Activated naive CD4-positive, alpha-beta T cell treated with anti-CD3 and anti-CD28 coated beads, Interleukin-2, amount 10 ng/mL, durations not matched to agents 7 days and 5 days (primary cell): ENCODE measurements around the gene VIPR2.
A peak's percentile ranks its signal among the peaks of the same experiment; 100 is the strongest.

ENCODE experiments used
- CTCF ChIA-PET: fragments of 350-600 bp; sonication (Branson Sonifier 250); formaldehyde crosslinking; loops from one replicate; lab custom pipeline; 2021; ENCODE audit warnings: antibody characterized with exemption; lab: Charles Lee
- DNase-seq: peaks from one replicate; pipeline ENCODE4 v3.0.0-alpha.2; 2020
- H3K27ac Mint-ChIP-seq: one replicate; pipeline ENCODE4 v1.8.0; 2021; ENCODE audit warnings: mild to moderate bottlenecking, moderate library complexity, mixed read lengths
- H3K27me3 Mint-ChIP-seq: one replicate; pipeline ENCODE4 v1.8.0; 2021; ENCODE audit warnings: mild to moderate bottlenecking, mixed read lengths
- H3K36me3 Mint-ChIP-seq: one replicate; pipeline ENCODE4 v1.8.0; 2021; ENCODE audit warnings: mixed read lengths
- H3K4me1 Mint-ChIP-seq: one replicate; pipeline ENCODE4 v1.8.0; 2021; ENCODE audit warnings: mixed read lengths
- H3K4me3 Mint-ChIP-seq: one replicate; pipeline ENCODE4 v1.8.0; 2021; ENCODE audit warnings: mild to moderate bottlenecking, moderate library complexity, mixed read lengths
- H3K9me3 Mint-ChIP-seq: one replicate; pipeline ENCODE4 v1.8.0; 2021; ENCODE audit warnings: mixed read lengths

The VIPR2 gene

DNA sequence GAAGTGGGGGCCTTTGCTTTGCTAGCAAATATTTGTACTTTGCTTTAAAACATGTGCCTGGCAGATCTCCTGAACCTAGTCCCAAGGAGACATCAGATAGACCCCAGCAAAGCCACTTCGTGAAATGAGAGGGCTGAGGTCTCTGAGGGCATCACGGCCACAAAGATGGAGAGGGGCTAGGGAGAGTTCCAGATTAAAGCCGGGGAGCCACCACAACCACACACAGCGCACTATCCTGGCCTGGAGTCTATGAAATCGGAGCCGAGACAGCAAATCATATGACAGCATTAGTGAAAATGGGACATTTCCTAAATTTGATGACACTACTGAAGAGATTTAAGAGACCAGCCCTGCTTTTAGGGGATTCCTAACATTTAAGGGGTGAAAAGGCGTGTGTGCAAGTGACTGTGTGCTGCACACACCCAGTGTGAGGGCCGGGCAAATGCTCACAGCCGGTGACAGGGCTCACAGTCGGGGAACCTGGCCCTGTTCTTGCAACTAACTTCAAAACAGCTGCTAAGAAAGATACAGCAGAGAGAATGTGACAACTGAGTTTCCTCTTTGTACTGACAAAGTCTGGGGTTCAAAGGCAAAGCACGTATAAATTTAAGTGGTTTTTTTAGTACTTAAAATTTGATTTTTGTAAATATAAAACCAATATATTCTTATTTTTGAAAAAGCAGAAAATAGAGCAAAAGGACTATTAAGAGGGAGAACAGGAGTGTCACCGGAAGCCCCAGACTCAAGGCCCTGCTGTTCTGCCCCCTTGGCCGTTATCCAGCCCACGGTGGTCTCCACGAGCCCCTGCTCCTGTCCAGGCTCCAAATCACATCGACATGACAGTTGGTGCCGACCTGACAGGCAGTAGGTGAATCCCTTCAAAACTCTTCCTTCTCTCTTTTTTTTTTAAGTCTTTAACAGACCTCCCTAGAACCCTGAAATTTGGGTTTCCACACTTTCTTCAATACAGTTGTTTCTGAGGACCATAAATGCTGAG, 49.5 kb downstream of the VIPR2 start:
- CTCF ChIA-PET, result no interaction called here

DNA sequence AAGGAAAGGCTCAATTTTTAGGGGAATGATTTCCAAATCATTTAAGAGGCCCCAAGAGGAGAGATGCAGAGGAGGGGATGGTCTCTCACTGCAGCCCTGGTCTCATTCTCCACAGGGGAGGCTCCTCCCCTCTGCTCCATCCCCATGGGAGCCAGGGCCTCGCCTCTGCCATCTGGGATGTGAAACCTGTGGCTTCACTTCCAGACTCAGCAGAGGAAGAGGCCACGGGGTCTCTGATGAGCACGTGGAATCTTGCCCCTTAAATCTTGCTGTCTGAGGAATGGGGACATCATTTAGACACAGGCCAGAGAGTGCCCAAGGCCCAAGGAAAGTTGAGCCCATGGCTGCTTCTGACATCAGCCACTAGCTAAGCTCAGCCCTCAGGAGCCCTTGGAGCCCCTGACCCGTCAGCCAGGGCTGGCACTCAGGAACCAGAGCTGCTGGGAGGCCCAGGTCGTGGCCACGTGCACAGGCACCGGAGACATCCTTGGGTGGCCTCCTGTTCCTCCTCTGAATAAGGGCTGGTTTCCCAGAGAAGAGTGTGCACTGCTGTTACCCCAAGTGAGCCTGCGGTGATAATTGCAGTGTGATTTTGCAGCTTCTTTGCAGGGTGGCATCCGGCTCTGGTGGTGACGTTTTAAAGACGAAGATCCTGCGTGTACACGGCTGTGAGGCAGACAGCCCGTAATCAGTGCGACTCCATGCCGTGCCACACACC, 50.5 kb downstream of the VIPR2 start:
- H3K4me1 Mint-ChIP-seq, result peaks cover 18% of the 10 kb centered on the region
- peak; percentile 57 for DNase-seq
- H3K4me3 Mint-ChIP-seq, result no peak overlapping the region
- CTCF ChIA-PET, result no interaction called here
- peak overlapping the region; percentile 74 for H3K27ac Mint-ChIP-seq
- H3K36me3 Mint-ChIP-seq, result no peaks in the 10 kb centered on the region
- H3K27me3 Mint-ChIP-seq, result no peaks in the 10 kb centered on the region
- H3K9me3 Mint-ChIP-seq, result no peaks in the 10 kb centered on the region

More for the DNA sequence above, 49.5 kb downstream of the VIPR2 start:
- peak; percentile 18 for DNase-seq
- peaks cover 18% of the 10 kb centered on the region for H3K4me1 Mint-ChIP-seq
- H3K27ac Mint-ChIP-seq, result peak overlapping the region; percentile 74
- H3K4me3 Mint-ChIP-seq, result no peak overlapping the region
- no peaks in the 10 kb centered on the region for H3K36me3 Mint-ChIP-seq
- H3K9me3 Mint-ChIP-seq, result peaks cover 1% of the 10 kb centered on the region
- no peaks in the 10 kb centered on the region for H3K27me3 Mint-ChIP-seq

DNA sequence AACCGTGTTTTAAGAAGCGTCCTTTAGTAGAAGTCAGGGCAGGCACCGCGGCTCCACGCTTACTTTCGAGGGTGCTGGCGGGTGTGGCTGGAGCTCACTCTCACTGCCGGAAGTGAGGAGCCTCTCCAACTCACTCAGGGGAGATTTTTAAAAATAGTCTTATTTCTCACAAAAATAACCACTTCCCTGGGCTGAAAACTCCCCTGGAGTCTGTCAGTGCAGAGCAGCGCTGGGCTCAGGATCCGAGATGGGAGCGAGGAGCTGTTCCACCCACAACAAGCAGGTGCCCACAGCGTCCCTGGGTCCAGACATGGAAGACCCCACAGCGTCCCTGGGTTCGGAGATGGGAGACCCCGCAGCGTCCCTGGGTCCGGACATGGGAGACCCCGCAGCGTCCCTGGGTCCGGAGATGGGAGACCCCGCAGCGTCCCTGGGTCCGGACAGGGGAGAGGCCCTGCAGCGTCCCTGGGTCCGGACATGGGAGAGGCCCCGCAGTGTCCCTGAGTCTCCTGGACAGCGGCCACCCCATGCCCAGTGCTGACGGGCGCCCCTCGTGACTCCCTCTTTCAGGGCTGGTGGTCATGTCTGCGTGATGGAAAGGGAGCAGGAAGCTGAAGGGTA, 51.2 kb downstream of the VIPR2 start:
- H3K27ac Mint-ChIP-seq, result peak overlapping the region; percentile 51
- H3K9me3 Mint-ChIP-seq, result no peaks in the 10 kb centered on the region
- H3K36me3 Mint-ChIP-seq, result no peaks in the 10 kb centered on the region
- H3K4me3 Mint-ChIP-seq, result no peak overlapping the region
- peaks cover 18% of the 10 kb centered on the region for H3K4me1 Mint-ChIP-seq
- peak; percentile 20 for DNase-seq
- no peaks in the 10 kb centered on the region for H3K27me3 Mint-ChIP-seq
- CTCF ChIA-PET, result no interaction called here

DNA sequence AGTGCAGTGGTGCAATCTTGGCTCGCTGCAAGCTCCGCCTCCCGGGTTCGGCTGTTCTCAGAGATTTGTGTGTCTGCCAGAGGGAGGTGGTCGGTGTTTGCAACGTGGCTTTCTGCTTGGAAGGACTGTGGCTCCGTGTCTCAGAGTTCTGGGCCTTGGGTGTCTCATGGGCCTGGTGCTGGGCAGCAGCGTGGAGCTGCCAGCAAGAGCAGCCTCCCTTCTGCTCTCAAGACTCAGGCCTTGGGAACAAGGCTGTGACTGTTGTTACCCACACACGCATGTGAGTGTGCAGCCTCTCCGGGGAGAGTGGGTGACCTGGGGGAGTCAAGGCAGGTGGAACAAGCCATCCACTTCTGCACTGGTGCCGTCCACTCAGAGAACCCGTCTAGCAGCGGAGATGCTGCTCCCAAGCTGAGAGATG, 52.0 kb downstream of the VIPR2 start:
- H3K36me3 Mint-ChIP-seq, result no peaks in the 10 kb centered on the region
- CTCF ChIA-PET, result no interaction called here
- no peak overlapping the region for H3K4me3 Mint-ChIP-seq
- no peak for DNase-seq
- no peak overlapping the region for H3K27ac Mint-ChIP-seq
- no peaks in the 10 kb centered on the region for H3K27me3 Mint-ChIP-seq
- H3K4me1 Mint-ChIP-seq, result peaks cover 18% of the 10 kb centered on the region
- H3K9me3 Mint-ChIP-seq, result no peaks in the 10 kb centered on the region

DNA sequence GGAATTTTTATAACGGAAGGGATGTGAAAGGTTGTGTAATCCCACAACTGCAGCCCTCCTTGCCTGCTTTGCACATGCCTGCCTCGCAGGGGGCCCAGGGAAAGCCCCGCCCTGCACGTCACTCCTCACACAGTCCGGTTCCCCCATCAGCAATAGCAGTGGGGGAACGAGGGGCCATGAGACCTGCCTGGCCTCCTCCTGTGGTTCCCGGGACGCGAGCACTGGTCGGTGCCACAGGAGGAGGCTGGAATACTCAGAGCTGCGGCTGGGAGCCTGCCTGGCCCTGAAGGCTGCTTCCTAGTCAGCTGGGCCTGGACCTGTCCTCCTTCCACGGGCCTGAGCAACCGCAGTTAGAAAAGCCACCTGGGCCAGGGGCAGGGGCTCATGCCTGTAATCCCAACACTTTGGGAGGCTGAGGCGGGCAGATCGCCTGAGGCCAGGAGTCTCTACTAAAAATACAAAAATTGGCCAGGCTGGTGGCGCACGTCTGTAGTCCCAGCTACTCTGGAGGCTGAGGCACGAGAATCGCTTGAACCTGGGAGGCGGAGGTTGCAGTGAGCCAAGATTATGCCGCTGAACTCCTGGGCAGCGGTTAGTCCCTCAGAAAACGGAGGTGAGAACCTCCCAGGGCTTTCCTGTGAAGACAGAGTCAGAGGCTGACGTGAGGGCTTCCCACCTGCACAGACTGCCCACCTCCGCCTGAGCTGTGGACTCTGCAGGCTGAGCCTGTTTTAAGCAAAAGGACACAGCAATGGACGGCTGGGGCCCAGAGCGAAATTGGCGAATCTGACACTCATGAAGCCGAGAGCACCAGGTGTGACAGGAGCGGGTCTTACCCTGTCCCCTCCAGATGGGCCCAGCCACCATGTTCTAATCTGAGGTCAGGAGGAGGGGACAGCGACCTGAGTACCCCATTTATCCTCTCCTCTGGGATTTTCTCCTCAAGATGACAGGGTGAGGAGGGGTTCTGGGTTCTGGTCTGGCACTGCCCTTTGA, 52.9 kb downstream of the VIPR2 start:
- Mint-ChIP-seq H3K27me3 (no peaks in the 10 kb centered on the region), H3K4me1 (peaks cover 18% of the 10 kb centered on the region), H3K36me3 (no peaks in the 10 kb centered on the region), H3K4me3 (no peak overlapping the region), H3K27ac (no peak overlapping the region), H3K9me3 (no peaks in the 10 kb centered on the region)
- CTCF ChIA-PET, result no interaction called here
- peak; percentile 18 for DNase-seq

DNA sequence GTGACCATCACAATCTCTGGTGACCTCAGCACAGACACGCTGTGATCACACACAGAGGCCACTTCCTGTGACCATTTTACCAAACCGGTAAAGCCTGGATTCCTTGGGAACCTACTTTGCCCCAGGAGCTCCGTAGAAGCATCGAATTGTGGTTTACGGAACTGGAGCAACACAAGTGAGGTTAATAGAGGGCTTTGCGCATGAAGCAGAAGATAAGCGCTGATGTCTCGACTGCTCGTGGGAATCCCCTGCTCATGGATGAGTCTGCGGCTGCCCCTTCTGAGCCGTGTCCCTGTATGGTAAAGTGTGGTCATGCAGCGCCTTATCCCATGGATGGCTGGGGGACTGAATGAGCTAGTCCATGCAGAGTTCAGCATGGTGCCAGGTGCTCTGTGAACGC, 53.6 kb downstream of the VIPR2 start:
- DNase-seq, result no peak
- CTCF ChIA-PET, result no interaction called here
- no peak overlapping the region for H3K4me3 Mint-ChIP-seq
- peaks cover 18% of the 10 kb centered on the region for H3K4me1 Mint-ChIP-seq
- H3K36me3 Mint-ChIP-seq, result no peaks in the 10 kb centered on the region
- no peaks in the 10 kb centered on the region for H3K9me3 Mint-ChIP-seq
- no peaks in the 10 kb centered on the region for H3K27me3 Mint-ChIP-seq
- no peak overlapping the region for H3K27ac Mint-ChIP-seq

DNA sequence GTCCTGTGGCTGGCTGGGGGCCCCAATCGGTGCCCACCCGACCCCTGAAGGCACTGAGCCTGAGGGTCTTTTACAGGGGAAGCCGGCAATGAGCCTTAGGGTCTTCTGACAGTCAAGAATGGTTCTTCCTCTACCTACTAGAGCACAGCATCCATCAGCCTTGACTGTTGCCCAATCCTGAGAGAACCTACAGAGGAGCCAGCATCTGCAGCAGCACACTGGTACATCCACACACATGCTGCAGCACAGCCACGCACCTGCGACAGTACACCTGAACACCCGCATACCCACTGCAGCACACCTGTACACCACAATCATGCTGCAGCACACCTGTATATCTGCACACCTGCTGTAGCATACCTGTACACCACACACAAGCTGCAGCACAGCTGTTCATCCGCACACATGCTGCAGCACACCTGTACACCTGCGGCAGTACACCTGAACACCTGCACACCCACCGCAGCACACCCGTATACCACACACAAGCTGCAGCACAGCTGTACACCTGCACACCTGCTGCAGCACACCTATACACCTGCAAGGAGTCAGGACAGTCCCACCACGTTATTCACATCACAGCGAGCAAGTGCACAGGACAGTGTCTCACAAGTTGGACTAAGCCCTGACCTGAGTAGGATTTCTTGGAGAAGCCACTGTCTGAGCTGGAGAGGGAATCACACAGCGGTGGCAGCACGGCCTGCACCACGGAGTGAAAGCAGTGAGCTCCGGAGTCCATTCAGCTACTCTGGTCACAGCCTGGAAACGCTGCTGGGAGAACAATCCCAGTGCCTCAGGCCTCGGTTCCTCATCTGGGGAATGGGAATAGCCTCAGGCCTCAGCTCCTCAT, 56.4 kb downstream of the VIPR2 start:
- H3K27ac Mint-ChIP-seq, result no peak overlapping the region

DNA sequence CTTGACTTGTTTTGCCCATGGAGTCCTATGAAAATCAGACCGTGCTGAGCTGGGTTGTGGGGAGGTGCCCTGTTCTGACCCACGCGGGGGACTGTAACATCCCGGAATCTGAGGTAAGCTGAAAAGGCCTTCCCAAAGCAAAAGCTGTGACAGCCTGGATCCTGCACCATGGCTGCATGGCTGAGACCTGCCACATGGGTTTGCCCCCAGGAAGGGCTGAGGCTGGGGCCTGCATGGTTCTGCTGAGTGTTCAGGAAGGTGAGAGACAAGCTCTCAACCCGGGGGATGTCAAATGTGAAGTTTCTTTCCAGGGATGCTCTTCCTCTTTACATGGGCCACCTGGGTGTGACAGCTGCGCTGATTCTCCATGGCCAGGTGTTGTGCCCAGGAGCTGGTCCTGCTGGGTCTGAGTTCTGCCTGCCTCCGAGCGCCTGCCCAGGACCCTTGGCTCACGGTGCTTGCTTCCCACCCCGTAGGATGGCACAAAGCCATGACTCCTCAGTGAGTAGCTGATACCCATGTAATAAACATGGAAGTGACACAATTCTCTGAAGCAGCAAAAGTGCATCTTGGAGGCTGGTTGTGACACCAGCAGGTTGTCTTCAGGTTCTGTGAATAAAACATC, 58.3 kb downstream of the VIPR2 start:
- Mint-ChIP-seq H3K27me3 (peaks cover 3% of the 10 kb centered on the region), H3K27ac (no peak overlapping the region), H3K9me3 (no peaks in the 10 kb centered on the region), H3K4me3 (no peak overlapping the region), H3K4me1 (peaks cover 4% of the 10 kb centered on the region), H3K36me3 (no peaks in the 10 kb centered on the region)
- DNase-seq, result no peak
- CTCF ChIA-PET, result no interaction called here

More for the DNA sequence above, 56.4 kb downstream of the VIPR2 start:
- no peaks in the 10 kb centered on the region for H3K36me3 Mint-ChIP-seq
- H3K9me3 Mint-ChIP-seq, result no peaks in the 10 kb centered on the region
- peak; percentile 14 for DNase-seq
- no peak overlapping the region for H3K4me3 Mint-ChIP-seq
- peaks cover 7% of the 10 kb centered on the region for H3K4me1 Mint-ChIP-seq
- CTCF ChIA-PET, result no interaction called here
- peaks cover 3% of the 10 kb centered on the region for H3K27me3 Mint-ChIP-seq

DNA sequence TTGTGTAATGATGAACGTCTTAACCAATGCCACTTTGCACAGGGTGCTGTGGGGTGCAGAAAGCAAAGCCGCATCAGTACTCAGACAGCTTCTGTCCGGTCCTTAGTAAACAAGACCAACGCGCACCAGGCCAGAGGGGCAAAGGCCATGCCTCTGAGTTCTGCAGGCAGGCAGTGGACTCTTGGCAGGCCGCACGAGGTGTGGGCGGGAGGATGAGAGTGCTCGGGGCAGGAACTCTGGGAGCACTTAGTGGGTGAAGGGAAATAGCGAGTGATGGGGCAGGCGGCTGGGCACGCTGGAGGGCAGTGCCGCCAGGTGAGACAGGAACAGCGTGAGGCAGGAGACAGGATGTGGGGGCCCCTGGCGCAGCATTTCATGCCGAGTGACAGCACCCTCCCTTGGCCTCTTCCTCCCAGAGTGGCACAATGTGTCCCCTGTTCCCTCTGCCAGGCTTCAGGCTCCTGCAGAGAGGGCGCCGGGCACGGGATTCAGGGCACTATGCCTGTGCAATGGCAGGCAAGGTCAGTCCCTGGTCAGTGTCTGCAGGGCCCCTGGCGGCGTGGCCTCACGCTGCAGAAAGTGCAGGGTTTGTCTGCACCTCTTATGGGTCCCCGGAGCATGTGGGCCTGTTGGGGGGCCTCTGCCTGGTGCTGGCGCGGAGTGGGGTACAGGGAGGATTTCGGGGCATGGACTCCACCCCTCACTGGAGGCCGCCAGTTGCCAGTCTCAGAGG, 60.4 kb downstream of the VIPR2 start:
- H3K9me3 Mint-ChIP-seq, result no peaks in the 10 kb centered on the region
- no peak overlapping the region for H3K4me3 Mint-ChIP-seq
- CTCF ChIA-PET, result no interaction called here
- peaks cover 4% of the 10 kb centered on the region for H3K4me1 Mint-ChIP-seq
- no peaks in the 10 kb centered on the region for H3K36me3 Mint-ChIP-seq
- peak; percentile 25 for DNase-seq
- H3K27me3 Mint-ChIP-seq, result peaks cover 3% of the 10 kb centered on the region
- H3K27ac Mint-ChIP-seq, result no peak overlapping the region

DNA sequence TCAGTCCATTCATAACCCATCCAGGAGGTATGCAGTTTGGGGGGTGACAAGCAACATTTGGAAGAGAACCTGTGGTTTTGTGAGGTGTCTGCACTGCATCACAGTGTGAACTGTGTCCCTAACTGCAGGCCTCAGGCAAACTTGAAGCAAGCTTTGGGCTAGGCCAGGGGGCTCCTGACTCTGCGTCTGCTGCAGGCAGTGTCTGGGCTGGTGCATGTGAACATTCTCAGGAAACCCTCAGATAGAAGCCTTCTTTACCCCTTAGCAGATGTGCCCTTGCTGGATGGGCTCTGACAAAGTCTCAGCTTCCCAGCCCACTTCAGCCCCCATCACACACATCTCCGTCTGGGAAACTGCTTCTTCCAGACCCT, 61.0 kb downstream of the VIPR2 start:
- CTCF ChIA-PET, result no interaction called here
- no peaks in the 10 kb centered on the region for H3K9me3 Mint-ChIP-seq

DNA sequence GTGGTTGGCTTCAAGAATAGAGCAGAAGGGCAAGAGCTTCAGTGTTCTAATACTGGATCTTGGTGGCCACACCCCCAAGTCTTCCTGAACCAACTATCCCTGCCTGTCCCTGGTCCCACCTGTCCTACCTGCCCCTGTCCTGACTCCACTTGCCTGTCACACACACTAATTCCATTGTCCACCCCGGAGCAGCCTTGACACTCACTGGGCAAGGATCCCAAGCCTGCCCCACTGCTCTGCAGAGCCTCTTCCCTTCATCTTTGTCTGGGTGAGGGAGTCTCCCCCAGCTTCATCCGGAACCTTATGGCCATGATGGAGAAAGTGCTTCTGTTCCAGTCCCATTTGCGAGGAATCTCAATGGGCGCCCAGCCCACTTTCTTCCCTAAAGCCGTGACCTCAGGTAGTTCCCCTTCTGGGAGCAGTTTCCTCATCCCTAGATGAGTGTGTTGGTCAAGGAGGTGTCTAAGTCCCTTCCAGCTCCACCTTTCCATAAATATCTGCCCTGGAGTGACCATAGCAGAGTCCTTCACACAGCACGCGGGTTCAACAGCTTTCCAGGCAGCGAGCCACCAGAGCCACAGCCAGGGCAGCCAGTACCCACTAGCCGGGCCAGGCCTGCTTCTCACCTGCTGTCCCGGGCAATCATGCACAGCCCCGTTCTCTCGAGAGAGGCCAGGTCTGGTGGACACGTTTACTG, 61.5 kb downstream of the VIPR2 start:
- DNase-seq, result no peak
- H3K4me1 Mint-ChIP-seq, result peaks cover 4% of the 10 kb centered on the region
- H3K36me3 Mint-ChIP-seq, result no peaks in the 10 kb centered on the region
- H3K4me3 Mint-ChIP-seq, result no peak overlapping the region
- H3K27me3 Mint-ChIP-seq, result peaks cover 9% of the 10 kb centered on the region
- CTCF ChIA-PET, result no interaction called here
- no peak overlapping the region for H3K27ac Mint-ChIP-seq
- H3K9me3 Mint-ChIP-seq, result no peaks in the 10 kb centered on the region

More for the DNA sequence above, 61.0 kb downstream of the VIPR2 start:
- peaks cover 9% of the 10 kb centered on the region for H3K27me3 Mint-ChIP-seq
- no peaks in the 10 kb centered on the region for H3K36me3 Mint-ChIP-seq
- no peak for DNase-seq
- H3K4me3 Mint-ChIP-seq, result no peak overlapping the region
- peaks cover 4% of the 10 kb centered on the region for H3K4me1 Mint-ChIP-seq
- H3K27ac Mint-ChIP-seq, result no peak overlapping the region
